Stimulated activated CD4-positive, alpha-beta T cell treated with anti-CD3 and anti-CD28 coated beads, Interleukin-1b, Interleukin-23, amount 100 ng/mL, for 48 hours (primary cell): ENCODE data around the gene LRRC39.
"Not testable (repeated sequence)": the region's sequence is repeated elsewhere in the genome, so short reads cannot be mapped to it uniquely, and the experiment has no call there.

Experiments used
- DNase-seq: peaks from one replicate; pipeline ENCODE4 v3.0.0-alpha.2; 2020

The LRRC39 gene

GRCh38 chr1:100178091-100178490 lies at the start of gene LRRC39:
Gene LRRC39, minus strand, starts transcription at chr1:100178256. Its CDS starts 9,740 bp downstream, at chr1:100168516.
- DNase-seq, result no peak

- DNase-seq, result no peak
These were observed 44.4 kb upstream of the LRRC39 start for GRCh38 chr1:100222428-100222827.

GRCh38 chr1:100219883-100220282 lies 41.8 kb upstream of the LRRC39 start:
- no peak for DNase-seq

GRCh38 chr1:100219457-100219856 lies 41.4 kb upstream of the LRRC39 start:
- DNase-seq, result no peak

GRCh38 chr1:100217834-100218233 lies 39.8 kb upstream of the LRRC39 start:
- no peak for DNase-seq

DNA sequence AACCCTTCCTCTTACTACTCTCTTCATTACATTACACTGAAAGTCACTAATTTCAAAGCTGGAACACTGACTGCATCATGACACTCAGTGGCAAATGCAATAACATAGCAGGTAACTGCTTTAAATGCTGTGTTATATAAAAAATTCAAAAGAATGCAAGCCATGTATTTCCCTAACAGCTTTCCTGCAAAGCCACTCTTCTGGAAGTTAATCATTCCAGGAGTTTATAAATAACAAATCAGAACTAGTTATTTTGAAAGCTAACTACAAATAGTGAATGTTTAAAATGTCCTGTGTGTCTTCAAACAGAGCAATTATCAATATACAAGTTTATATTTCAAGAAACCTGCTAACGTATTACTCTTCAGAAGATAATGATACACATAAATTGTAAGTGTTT lies 37.0 kb upstream of the LRRC39 start:
- no peak for DNase-seq

DNA sequence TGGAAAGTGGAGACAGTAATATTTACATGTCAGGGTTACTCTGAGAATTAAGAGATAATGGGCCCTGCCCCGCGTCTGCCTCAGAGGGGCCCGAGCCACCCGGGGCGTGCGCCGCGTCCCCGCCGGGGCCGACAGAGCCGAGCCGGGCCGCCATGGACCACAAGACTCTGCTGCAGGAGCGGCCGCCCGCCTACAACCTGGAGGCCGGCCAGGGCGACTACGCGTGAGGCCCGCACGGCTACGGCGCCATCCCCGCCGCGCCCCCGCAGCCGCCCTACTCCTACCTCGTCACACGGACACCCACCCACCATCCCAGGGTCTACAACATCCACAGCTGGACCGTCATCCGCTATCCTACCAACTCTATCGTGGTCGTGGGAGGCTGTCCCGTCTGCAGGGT lies 35.1 kb upstream of the LRRC39 start:
- DNase-seq, result no peak

GRCh38 chr1:100206301-100206700 lies 28.2 kb upstream of the LRRC39 start:
- no peak for DNase-seq

DNA sequence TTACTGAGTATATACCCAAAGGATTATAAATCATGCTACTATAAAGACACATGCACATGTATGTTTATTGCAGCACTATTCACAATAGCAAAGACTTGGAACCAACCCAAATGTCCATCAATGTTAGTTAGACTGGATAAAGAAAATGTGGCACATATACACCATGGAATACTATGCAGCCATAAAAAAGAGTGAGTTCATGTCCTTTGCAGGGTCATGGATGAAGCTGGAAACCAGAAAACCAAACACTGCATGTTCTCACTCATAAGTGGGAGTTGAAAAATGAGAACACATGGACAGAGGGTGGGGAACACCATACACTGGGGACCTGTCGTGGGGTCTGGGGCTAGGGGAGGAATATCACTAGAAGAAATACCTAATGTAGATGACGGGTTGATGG lies 27.5 kb upstream of the LRRC39 start:
- DNase-seq, result not testable (repeated sequence)

GRCh38 chr1:100205103-100205502 lies 27.0 kb upstream of the LRRC39 start:
- not testable (repeated sequence) for DNase-seq

DNA sequence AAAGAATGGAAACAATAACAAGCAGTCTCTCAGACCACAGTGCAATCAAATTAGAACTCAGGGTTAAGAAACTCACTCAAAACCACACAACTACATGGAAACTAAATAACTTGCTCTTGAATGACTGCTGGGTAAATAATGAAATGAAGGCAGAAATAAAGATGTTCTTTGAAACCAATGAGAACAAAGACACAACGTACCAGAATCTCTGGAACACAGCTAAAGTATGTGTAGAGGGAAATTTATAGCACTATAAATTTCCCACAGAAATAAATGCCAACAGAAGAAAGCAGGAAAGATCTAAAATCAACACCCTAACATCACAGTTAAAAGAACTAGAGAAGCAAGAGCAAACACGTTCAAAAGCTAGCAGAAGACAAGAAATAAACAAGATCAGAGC lies 24.6 kb upstream of the LRRC39 start:
- not testable (repeated sequence) for DNase-seq

DNA sequence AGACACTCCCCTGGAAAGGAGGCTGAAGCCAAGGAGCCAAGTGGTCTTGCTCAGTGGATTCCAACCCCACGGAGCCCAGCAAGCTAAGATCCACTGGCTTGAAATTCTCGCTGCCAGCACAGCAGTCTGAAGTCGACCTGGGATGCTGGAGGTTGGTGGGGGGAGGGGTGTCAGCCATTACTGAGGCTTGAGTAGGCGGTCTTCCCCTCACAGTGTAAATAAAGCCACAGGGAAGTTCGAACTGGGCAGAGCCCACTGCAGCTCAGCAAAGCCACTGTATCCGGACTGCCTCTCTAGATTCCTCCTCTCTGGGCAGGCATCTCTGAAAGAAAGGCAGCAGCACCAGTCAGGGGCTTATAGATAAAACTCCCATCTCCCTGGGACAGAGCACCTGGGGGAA lies 22.0 kb upstream of the LRRC39 start:
- not testable (repeated sequence) for DNase-seq

DNA sequence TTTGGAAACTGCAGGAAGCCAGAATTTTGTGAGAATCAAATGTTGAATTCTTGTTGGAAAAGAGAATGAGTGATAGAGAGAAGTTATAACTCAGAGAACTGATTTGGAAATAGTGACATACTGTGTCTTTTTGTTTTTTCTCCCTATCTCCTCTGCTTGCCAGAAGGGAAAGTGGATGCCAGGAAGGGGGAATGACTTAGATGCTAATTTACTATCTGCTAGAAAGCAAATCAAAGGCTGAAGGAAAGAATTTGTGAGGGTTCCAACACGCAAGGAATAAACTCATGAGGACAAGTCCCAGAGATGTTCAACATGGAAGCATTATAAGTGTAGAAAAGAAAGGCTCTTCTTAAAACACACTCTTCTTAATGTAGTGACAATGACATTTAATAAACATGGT lies 20.5 kb upstream of the LRRC39 start:
- no peak for DNase-seq

- DNase-seq, result no peak
These were observed 10.6 kb upstream of the LRRC39 start for GRCh38 chr1:100188617-100189016.

GRCh38 chr1:100187912-100188311 lies 9.9 kb upstream of the LRRC39 start:
- no peak for DNase-seq

GRCh38 chr1:100184536-100184935 lies 6.5 kb upstream of the LRRC39 start:
- no peak for DNase-seq

DNA sequence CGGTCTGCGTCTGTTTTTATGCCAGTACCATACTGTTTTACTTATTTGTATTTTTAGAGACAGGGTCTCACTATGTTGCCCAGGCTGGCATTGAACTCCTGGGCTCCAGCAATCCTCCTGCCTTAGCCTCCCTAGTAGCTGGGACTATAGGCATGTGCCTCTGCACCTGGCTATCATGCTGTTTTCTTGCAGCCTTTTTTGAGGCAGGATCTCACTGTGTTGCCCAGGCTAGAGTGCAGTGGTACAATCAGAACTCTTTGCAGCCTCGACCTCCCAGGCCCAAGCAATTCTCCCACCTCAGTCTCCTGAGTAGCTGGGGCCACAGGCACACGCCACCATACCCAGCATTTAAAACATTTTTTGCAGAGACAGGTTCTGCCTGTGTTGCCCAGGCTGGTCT lies 5.3 kb upstream of the LRRC39 start:
- DNase-seq, result no peak

DNA sequence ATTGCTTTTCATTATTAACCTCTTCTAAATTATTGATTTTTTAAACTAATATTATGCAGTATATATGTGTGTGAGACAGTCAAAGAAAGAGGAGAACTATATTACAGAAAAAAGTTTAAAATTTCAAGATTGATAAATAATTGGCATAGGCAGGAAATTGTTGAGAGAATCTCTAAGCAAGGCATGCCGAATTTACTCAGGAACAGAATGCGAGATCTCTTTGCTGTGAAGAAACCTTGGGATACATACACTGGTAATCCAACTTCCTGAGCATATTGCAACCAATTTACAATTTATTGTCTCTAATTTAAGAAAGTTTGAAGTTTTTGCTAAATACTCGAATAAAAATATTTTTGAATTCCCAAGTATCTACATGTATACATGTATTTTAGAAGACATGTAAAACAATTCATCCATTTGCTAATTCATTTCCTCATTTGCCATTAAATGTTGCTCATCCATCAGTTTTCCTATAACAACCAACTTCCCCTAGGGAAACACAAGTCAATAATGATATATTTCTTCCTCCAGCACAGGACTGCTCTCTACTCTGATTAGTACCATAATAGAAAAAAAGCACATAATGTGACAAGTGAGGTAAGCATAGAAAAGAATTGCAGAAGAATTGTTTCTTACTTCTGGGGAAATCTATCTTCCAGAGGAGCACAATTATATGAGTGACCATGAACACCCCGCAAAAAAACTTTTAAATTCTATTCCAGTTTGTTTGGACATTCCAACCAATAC lies 588 bp downstream of the LRRC39 start:
- no peak for DNase-seq

GRCh38 chr1:100168051-100168450 lies 10.0 kb downstream of the LRRC39 start:
- no peak for DNase-seq

GRCh38 chr1:100164702-100165101 lies 13.4 kb downstream of the LRRC39 start:
- no peak for DNase-seq

DNA sequence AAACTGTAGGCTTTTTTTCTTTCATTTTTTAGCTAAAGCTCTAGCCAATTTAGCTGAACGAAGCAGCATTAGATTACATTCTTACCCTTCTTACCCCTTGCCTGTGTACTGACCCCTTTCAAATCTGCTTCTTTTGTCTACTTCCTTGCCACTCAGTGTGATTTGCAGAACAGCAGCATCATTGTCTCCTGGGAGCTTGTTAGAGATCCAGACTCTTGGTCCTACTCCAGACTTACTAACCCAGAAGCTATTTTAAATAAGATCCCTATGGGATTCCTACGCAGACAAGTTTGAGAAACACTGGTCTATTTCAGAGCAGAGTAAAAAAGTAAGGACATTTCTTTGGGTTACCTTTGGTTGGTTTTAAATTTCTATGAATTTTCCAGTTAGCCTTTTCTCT lies 13.8 kb downstream of the LRRC39 start:
- DNase-seq, result no peak

DNA sequence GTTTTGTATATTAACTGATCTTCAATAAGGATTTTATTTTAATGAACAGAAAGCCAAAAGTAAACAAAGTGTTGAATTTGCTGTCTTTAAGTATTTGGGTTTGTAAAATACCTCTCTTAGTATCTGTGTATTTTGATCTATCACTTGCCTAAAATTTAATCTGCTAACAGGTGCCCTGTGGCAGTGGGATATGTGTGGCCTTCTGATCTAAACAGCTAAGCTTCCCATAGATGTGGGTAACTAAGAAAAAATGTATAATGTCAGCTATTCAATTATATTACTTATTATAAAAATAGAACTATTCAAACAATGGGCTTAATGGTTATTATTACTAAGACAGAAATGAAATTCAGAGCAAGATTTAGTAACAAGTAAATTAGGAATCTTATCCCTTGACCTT lies 15.2 kb downstream of the LRRC39 start:
- no peak for DNase-seq

DNA sequence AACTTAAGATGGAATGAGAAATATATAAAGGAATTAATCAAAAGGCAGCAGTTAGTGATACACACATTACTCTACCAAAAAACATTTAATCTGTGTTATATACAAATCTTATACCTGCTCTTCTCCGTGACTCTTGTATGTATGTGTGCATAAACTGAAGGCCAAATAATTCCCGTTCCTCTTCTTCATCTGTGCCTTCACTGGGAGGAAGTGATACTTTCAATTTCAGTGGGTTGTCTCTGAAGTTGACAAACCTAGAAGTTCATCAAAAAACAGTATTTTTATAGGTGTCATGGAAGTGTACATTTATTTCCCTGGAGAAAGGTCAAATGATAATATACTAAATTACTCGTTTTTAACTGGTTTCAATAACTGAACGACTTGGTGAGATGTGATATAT lies 25.8 kb downstream of the LRRC39 start:
- no peak for DNase-seq

DNA sequence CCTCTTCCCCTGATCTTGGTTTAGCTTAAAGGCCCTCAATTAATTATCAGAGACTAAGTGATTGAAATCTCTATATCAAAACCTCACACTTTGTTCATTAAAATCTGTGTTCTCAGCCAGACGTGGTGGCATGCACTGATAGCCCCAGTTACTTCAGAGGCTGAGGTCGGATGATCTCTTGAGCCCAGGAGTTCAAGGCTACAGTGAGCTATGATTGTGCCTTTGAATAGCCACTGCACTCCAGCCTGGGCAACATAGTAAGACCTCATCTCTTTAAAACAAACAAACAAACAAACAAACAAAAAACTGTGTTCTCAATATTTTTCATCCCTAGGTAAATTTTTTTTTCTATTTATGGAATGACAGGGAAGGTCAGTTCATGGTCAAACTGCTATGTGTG lies 26.4 kb downstream of the LRRC39 start:
- DNase-seq, result no peak

- DNase-seq, result no peak
These were observed 30.2 kb downstream of the LRRC39 start for GRCh38 chr1:100147875-100148274.
